HT-29 (cell line): ENCODE results near the gene CCDC192. TPM values are rescaled to one million over a fixed set of nuclear protein-coding genes. Genes with fewer than 3 reads are reported as not detected.

Experiments
- DNase-seq: peaks from one replicate; pipeline ENCODE4 v3.0.0-alpha.2; 2015; ENCODE audit warnings: low spot score
- total RNA-seq: library from RNA; depleted of rRNA; stranded (reverse); fragments of >200 nt; shearing (Covaris generic); gene quantifications from 2 replicates; pipeline ENCODE4 v1.2.3, GENCODE V29; 2014

The CCDC192 gene
- total RNA-seq, 1 experiment from 2014 or later: not detected

GRCh38 chr5:127810017-127810416 lies 106.8 kb downstream of the CCDC192 start:
- DNase-seq: no peak

- no peak for DNase-seq
Observed at GRCh38 chr5:127810707-127811490, 107.7 kb downstream of the CCDC192 start.

- DNase-seq: peak; percentile 46
Observed at GRCh38 chr5:127812570-127812969, 109.4 kb downstream of the CCDC192 start.

GRCh38 chr5:127813633-127814587 lies 110.7 kb downstream of the CCDC192 start:
- peak; percentile 53 for DNase-seq

- no peak for DNase-seq
Observed at GRCh38 chr5:127814588-127814973, 111.4 kb downstream of the CCDC192 start.

- peak; percentile 87 for DNase-seq
Observed at GRCh38 chr5:127820910-127821553, 117.8 kb downstream of the CCDC192 start.

GRCh38 chr5:127821896-127822295 lies 118.7 kb downstream of the CCDC192 start:
- no peak for DNase-seq

- DNase-seq: no peak
Observed at GRCh38 chr5:127824126-127824525, 120.9 kb downstream of the CCDC192 start.

- no peak for DNase-seq
Observed at GRCh38 chr5:127826011-127826410, 122.8 kb downstream of the CCDC192 start.

GRCh38 chr5:127827451-127827850 lies 124.3 kb downstream of the CCDC192 start:
- no peak for DNase-seq

- DNase-seq: no peak
Observed at GRCh38 chr5:127830157-127830556, 127.0 kb downstream of the CCDC192 start.

- DNase-seq: no peak
Observed at GRCh38 chr5:127830829-127831598, 127.8 kb downstream of the CCDC192 start.

GRCh38 chr5:127832067-127832466 lies 128.9 kb downstream of the CCDC192 start:
- DNase-seq: no peak

- DNase-seq: peak; percentile 73
Observed at GRCh38 chr5:127834094-127834531, 130.9 kb downstream of the CCDC192 start.

- no peak for DNase-seq
Observed at GRCh38 chr5:127834554-127834953, 131.4 kb downstream of the CCDC192 start.

GRCh38 chr5:127838661-127839060 lies 135.5 kb downstream of the CCDC192 start:
- DNase-seq: peak; percentile 58

GRCh38 chr5:127839072-127839471 lies 135.9 kb downstream of the CCDC192 start:
- no peak for DNase-seq

GRCh38 chr5:127839496-127840197 lies 136.5 kb downstream of the CCDC192 start:
- DNase-seq: peak; percentile 40

GRCh38 chr5:127840198-127840524 lies 137.0 kb downstream of the CCDC192 start:
- peak; percentile 47 for DNase-seq

GRCh38 chr5:127840809-127841208 lies 137.6 kb downstream of the CCDC192 start:
- peak; percentile 73 for DNase-seq
